Measurements from ENCODE around the gene C1QTNF4. TPM values are rescaled to one million over a fixed set of nuclear protein-coding genes. Genes with fewer than 3 reads are reported as not detected.

C1QTNF4 gene
- total and polyA plus RNA-seq, 2 donors (not counting 1 experiment from before 2014, with no cell fraction given) = 1.6 TPM; not detected in 1

DNA sequence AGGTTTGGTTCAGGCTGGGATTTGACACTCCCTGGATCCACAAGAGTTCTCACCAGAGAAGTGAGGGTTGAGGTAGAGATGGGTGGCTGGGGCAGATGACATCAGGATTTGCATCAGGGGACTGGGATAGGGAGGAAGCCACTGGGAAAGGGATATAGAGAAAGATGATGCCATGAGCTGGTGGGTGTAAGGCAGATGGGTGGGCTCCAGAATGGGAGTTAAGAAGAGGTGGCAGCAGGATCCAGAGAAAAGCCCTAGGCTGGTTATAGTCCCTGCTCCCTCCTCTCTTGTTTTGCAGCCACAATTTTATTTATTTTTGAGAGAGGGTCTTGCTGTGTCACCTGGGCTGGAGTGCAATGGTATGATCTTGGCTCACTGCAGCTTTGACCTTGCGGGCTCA lies 1.8 kb upstream of the C1QTNF4 start:
- Histone ChIP-seq H3K4me1 (ENCODE audit: control insufficient read depth in 2 of 2, insufficient read depth in 2 of 2, low read length in 2 of 2) (peaks cover 15% of the 10 kb centered on the region in 2 donors), H3K27me3 (replicated peaks in 1 of 4; ENCODE audit: control extremely low read depth in 1 of 4, control insufficient read depth in 3 of 4, insufficient read depth in 4 of 4, low read length in 3 of 4) (peaks cover 0 to 40% (median 20%) of the 10 kb centered on the region in 4 experiments), H3K4me3 (ENCODE audit: control extremely low read depth in 1 of 5, extremely low read depth in 1 of 5, insufficient read depth in 1 of 5, low read depth in 2 of 5, low read length in 4 of 5) (no peak overlapping the region), H3K27ac (ENCODE audit: low read length in 2 of 2) (no peak overlapping the region), H3K36me3 (replicated peaks in 1 of 2; ENCODE audit: control extremely low read depth in 1 of 2, control insufficient read depth in 1 of 2, extremely low read depth in 1 of 2, insufficient read depth in 2 of 2, low read length in 1 of 2) (no peaks in the 10 kb centered on the region), H4K20me1 (ENCODE audit: control insufficient read depth, insufficient read depth, low read length, poor library complexity, severe bottlenecking) (no peaks in the 10 kb centered on the region), H3K79me2 (ENCODE audit: control insufficient read depth, insufficient read depth, low read length) (no peaks in the 10 kb centered on the region), H3K9ac (ENCODE audit: low read length) (no peak overlapping the region), H3K9me3 (ENCODE audit: control extremely low read depth in 1 of 3, control insufficient read depth in 2 of 3, insufficient read depth in 1 of 3, low read length in 2 of 3) (no peaks in the 10 kb centered on the region), H3K4me2 (replicated peaks; ENCODE audit: low read depth, low read length, poor library complexity, severe bottlenecking) (no peak overlapping the region), H2AFZ (ENCODE audit: insufficient read depth, low read depth, low read length, poor library complexity, severe bottlenecking) (no peak overlapping the region)
- H3K4me1 Mint-ChIP-seq = peaks cover 9% of the 10 kb centered on the region
- intact Hi-C loops (cut with micrococcal nuclease) = no loop called here
- peaks cover 42% of the 10 kb centered on the region for H3K27me3 Mint-ChIP-seq
- TF ChIP-seq CTCF (IDR thresholded peaks at IDR 0.05) (no peak), EZH2 (IDR thresholded peaks at IDR 0.05; ENCODE audit: borderline replicate concordance, insufficient read depth, low read depth, low read length, poor library complexity, severe bottlenecking) (no peak)
- DNase-seq (no peak), ATAC-seq (ENCODE audit: low read depth) (no peak)
- CTCF ChIA-PET = no interaction called here
- H3K27ac Mint-ChIP-seq = no peak overlapping the region
- no peak overlapping the region for H3K4me3 Mint-ChIP-seq
- POLR2A ChIA-PET = no interaction called here
- H3K9me3 Mint-ChIP-seq (ENCODE audit: insufficient read depth) = no peaks in the 10 kb centered on the region
- WGBS (ENCODE audit: insufficient coverage) = 100% methylated on average over 1 of the region's 1 CpG

DNA sequence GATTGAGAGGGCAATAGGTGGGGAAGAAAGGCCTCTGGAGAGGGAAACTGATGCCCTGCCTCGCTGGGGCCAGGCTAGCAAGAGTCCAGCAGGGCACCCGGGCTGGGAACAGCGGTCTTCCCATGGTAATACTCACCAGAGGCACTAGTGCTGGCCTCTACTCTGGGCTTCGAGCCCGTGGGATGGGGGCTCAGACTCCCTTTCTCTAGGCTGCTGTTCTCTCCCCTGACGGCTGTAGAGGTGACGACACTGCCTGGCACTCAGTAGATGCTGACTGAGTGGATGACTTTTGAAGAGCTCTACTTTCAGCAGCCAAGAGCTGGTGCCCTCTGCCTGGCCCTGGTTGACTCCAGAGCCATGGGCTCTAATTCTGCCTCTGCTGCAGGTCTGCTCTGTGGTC lies 818 bp upstream of the C1QTNF4 start:
- WGBS (ENCODE audit: insufficient coverage) = 87% methylated on average over 7 of the region's 7 CpGs
- no peak overlapping the region for H3K4me3 Mint-ChIP-seq
- Histone ChIP-seq H3K9me3 (ENCODE audit: control extremely low read depth in 1 of 3, control insufficient read depth in 2 of 3, insufficient read depth in 1 of 3, low read length in 2 of 3) (no peaks in the 10 kb centered on the region), H3K4me1 (ENCODE audit: control insufficient read depth in 2 of 2, insufficient read depth in 2 of 2, low read length in 2 of 2) (peaks cover 15% of the 10 kb centered on the region in 2 donors), H3K27me3 (replicated peaks in 1 of 4; ENCODE audit: control extremely low read depth in 1 of 4, control insufficient read depth in 3 of 4, insufficient read depth in 4 of 4, low read length in 3 of 4) (peaks cover 0 to 40% (median 20%) of the 10 kb centered on the region in 4 experiments), H3K4me2 (replicated peaks; ENCODE audit: low read depth, low read length, poor library complexity, severe bottlenecking) (no peak overlapping the region), H3K4me3 (ENCODE audit: control extremely low read depth in 1 of 5, extremely low read depth in 1 of 5, insufficient read depth in 1 of 5, low read depth in 2 of 5, low read length in 4 of 5) (no peak overlapping the region), H3K36me3 (replicated peaks in 1 of 2; ENCODE audit: control extremely low read depth in 1 of 2, control insufficient read depth in 1 of 2, extremely low read depth in 1 of 2, insufficient read depth in 2 of 2, low read length in 1 of 2) (no peaks in the 10 kb centered on the region), H3K9ac (ENCODE audit: low read length) (no peak overlapping the region), H2AFZ (ENCODE audit: insufficient read depth, low read depth, low read length, poor library complexity, severe bottlenecking) (no peak overlapping the region), H3K27ac (ENCODE audit: low read length in 2 of 2) (no peak overlapping the region), H4K20me1 (ENCODE audit: control insufficient read depth, insufficient read depth, low read length, poor library complexity, severe bottlenecking) (no peaks in the 10 kb centered on the region), H3K79me2 (ENCODE audit: control insufficient read depth, insufficient read depth, low read length) (no peaks in the 10 kb centered on the region)
- no peak overlapping the region for H3K27ac Mint-ChIP-seq
- no peak for DNase-seq
- H3K9me3 Mint-ChIP-seq (ENCODE audit: insufficient read depth) = no peaks in the 10 kb centered on the region
- intact Hi-C loops (cut with micrococcal nuclease) = no loop called here
- ChIA-PET POLR2A (no interaction called here), CTCF (interaction anchor here (1.4 kb wide), 1 partner anchor 10 kb away, joined by 3 read pairs; no protein-coding TSS in a partner anchor)
- ATAC-seq (ENCODE audit: low read depth) = no peak
- peaks cover 42% of the 10 kb centered on the region for H3K27me3 Mint-ChIP-seq
- H3K4me1 Mint-ChIP-seq = peaks cover 9% of the 10 kb centered on the region
- no peak for TF ChIP-seq CTCF (IDR thresholded peaks at IDR 0.05)
- TF ChIP-seq EZH2 (IDR thresholded peaks at IDR 0.05; ENCODE audit: borderline replicate concordance, insufficient read depth, low read depth, low read length, poor library complexity, severe bottlenecking) = no peak

Data from B cell (primary cell).